ENCODE data around the gene SLC6A17. TPM values are rescaled to one million over a fixed set of nuclear protein-coding genes. Genes with fewer than 3 reads are reported as not detected.

The SLC6A17 gene
- total RNA-seq, 4 donors from 2014 or later, result under 0.01 to 1.7 (median 0.91) TPM

DNA sequence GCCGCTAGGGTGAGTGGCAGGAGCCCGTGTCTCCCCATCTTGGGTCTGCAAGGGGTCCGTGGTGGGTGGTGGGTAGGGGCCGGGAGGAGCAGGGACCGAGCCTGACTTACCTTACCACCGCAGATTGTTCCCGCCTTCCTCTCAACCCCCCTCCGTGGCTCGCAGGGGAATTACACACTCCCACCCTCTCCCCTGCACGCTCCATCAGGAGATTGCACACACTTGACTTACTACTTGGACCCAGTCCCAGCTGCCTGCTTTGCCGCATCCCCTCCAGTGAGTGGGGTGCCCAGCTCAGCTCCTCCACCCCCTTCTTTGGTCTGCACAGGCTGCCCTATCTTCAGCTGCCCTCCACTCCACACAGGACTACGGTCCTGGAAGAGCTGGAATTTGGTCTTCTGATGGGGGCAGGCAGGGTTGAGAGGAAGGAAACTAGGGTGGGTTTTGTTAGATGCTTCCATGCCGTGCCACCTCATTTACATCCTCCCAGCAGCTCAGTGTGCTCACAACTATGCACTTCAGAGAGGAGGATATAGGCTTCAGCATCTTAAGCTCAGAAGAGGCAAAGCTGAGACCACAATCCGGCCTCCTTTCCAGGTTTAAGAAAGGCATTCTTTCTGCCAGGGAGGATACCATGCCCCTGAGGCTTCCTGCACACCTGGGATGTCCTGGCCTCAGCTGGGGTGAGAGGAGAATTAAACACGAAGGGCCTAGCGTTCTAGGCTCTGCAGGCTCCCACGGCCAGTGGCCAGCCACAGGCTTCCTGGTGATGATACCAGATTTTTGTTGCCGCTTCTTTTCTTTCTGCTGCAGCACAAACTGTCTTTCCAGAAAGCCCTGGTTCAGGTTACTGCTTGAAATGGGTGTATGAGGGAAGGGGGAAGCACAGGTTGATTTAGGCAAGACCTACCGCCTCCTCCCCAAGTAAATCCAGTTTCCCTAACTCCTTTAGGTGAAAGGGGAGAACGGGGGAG lies 62.2 kb downstream of the SLC6A17 start:
- ATAC-seq, result no peak
- H3K4me1 ChIP-seq, result peaks cover 0 to 74% (median 14%) of the 10 kb centered on the region in 3 donors
- peak overlapping the region in 3 of 4 donors; percentile 25 to 86 (median 84) for H3K27ac ChIP-seq
- no peaks in the 10 kb centered on the region for H3K27me3 ChIP-seq
- peak overlapping the region in 1 of 2 donors; percentile 94 for H3K4me3 ChIP-seq
- 23 to 40% methylated on average over 2 to 5 of the region's 20 CpGs for WGBS, 2 donors (ENCODE audit: low coverage in 1 of 2)
- TF ChIP-seq POLR2A (IDR thresholded peaks at IDR 0.05) (no peak), CTCF (IDR thresholded peaks at IDR 0.05) (no peak), EP300 (IDR thresholded peaks at IDR 0.05) (no peak), POLR2AphosphoS5 (IDR thresholded peaks at IDR 0.05) (no peak)
- H3K36me3 ChIP-seq, result no peaks in the 10 kb centered on the region
- H3K9me3 ChIP-seq, result no peaks in the 10 kb centered on the region

- WGBS, 2 donors (ENCODE audit: low coverage in 1 of 2), result 53% methylated on average over 2 of the region's 2 CpGs; no CpG with 5 or more reads in 1 of the 2 donors
- TF ChIP-seq POLR2AphosphoS5 (IDR thresholded peaks at IDR 0.05) (no peak), CTCF (IDR thresholded peaks at IDR 0.05) (no peak), POLR2A (IDR thresholded peaks at IDR 0.05) (no peak), EP300 (IDR thresholded peaks at IDR 0.05) (no peak)
- no peaks in the 10 kb centered on the region for H3K9me3 ChIP-seq
- no peaks in the 10 kb centered on the region for H3K27me3 ChIP-seq
- no peak for ATAC-seq
- peaks cover 0 to 70% (median 14%) of the 10 kb centered on the region in 3 donors for H3K4me1 ChIP-seq
- peaks cover 0 to 2% of the 10 kb centered on the region in 2 donors for H3K36me3 ChIP-seq
- no peak overlapping the region for H3K27ac ChIP-seq
- peak overlapping the region in 1 of 2 donors; percentile 4 for H3K4me3 ChIP-seq
These were observed 62.8 kb downstream of the SLC6A17 start for GRCh38 chr1:110213143-110213540.

DNA sequence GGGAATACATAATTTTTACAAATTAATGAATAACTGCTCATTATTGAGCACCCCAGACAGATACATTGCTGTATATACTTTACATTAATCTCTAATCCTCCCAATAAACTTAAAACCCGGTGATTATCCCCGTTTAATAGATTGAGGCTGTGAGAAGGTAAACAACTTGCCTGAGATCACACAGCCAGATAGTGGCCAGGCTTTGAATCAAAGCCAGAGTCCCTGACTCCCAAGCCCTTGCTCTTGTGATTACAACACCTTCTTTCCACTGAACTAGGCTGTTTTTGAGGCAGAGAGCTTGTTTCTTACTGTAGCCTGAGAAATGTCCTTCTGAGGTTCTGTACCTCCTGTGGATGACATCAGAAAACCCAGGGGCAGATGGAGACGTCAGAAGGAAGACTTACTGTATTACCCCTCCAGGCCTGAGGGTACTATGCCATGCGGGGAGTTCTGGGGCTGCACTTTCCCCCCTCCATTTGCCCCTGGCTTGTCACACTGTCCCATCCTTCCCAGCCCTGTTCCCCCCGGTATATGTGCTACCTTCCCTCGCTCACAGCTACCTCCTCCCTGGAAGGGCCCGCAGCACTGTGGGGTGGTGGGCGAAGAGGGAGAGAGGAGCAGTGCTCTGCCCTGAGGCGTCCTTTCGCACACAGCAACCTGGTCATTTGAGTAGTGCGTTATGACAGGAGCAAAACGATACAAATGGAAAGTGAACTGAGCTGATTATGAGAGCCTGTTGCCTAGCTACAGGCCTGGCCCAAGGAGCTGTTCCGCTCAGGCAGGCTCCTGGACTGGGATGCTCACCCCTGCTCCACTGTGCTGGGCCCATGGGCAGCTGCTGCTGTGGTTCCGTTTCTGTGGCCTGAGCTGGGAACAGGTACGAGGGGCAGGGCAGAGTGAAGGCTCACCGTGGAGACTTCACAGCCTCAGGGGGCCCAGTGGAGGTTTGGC lies 64.4 kb downstream of the SLC6A17 start:
- Histone ChIP-seq H3K36me3 (peaks cover 0 to 5% of the 10 kb centered on the region in 2 donors), H3K27me3 (no peaks in the 10 kb centered on the region), H3K4me1 (peaks cover 0 to 60% (median 11%) of the 10 kb centered on the region in 3 donors), H3K9me3 (no peaks in the 10 kb centered on the region), H3K4me3 (no peak overlapping the region), H3K27ac (peak overlapping the region in 1 of 4 donors; percentile 20)
- no peak for ATAC-seq
- TF ChIP-seq POLR2AphosphoS5 (IDR thresholded peaks at IDR 0.05), result no peak
- TF ChIP-seq EP300 (IDR thresholded peaks at IDR 0.05), result no peak
- no peak for TF ChIP-seq CTCF (IDR thresholded peaks at IDR 0.05)
- TF ChIP-seq POLR2A (IDR thresholded peaks at IDR 0.05), result no peak
- 66 to 76% methylated on average over 2 to 5 of the region's 16 CpGs for WGBS, 2 donors (ENCODE audit: low coverage in 1 of 2)

DNA sequence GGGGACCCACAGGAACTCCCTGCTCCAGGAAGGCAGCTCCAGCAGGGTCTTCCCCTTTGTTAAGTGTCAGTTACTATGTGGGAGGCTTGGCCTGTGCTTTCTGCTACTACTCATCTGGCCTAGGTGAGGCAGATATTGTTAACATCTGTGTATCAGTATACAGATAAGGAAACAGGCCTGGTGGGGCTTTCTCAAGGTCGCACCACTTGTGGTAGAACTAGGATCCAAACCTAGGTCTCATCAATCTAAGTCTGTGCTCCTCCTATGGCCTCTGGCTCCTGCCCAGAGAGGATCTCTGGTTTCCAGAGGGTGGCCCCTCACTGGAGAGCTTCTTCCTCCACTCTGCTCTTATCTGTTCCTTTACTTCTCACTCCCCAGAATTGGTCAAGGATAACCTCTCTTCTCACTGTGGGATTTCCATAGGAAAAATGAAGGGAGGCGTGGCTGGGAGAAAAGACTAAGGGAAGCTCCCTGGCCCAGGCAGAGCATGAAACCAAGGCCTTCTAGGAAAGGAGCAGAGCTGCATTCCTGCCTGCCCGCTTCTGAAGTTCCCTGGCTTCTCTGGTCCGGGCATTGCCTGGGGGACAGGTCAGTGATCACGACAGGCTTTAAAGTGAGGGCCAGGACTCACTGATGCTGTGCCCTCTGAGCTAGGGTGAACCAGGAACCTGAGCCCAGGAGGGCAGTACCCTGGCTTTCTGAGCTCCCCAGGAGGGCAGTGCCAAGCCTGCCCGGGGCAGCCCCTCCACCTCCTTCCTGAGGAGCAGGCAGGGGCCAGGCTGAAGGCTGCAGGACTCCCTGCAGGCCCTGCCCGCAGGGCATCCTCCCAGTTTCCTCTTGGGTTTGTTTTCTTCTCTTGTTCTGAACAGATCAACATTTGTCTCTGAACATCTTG lies 65.6 kb downstream of the SLC6A17 start:
- H3K36me3 ChIP-seq, result peaks cover 0 to 5% of the 10 kb centered on the region in 2 donors
- H3K27me3 ChIP-seq, result no peaks in the 10 kb centered on the region
- ATAC-seq, result no peak
- H3K4me3 ChIP-seq, result no peak overlapping the region
- no peak for TF ChIP-seq POLR2A (IDR thresholded peaks at IDR 0.05)
- TF ChIP-seq CTCF (IDR thresholded peaks at IDR 0.05), result no peak
- TF ChIP-seq POLR2AphosphoS5 (IDR thresholded peaks at IDR 0.05), result no peak
- no peak for TF ChIP-seq EP300 (IDR thresholded peaks at IDR 0.05)
- H3K4me1 ChIP-seq, result peaks cover 0 to 52% (median 11%) of the 10 kb centered on the region in 3 donors
- WGBS, 2 donors (ENCODE audit: low coverage in 1 of 2), result 92 to 93% methylated on average over 2 of the region's 7 CpGs
- H3K27ac ChIP-seq, result no peak overlapping the region
- no peaks in the 10 kb centered on the region for H3K9me3 ChIP-seq

Measured in gastroesophageal sphincter (tissue), 4 donors.